Keratinocyte (primary cell): ENCODE measurements around the gene SCGB1D1. TPM values are rescaled to one million over a fixed set of nuclear protein-coding genes. Genes with fewer than 3 reads are reported as not detected.

Experiments used
- DNase-seq: peaks from one replicate; pipeline ENCODE4 v3.0.0-alpha.2; 2011; ENCODE audit warnings: low read depth, missing footprints, low spot score
- FAIRE-seq: peaks from 2 replicates; lab custom pipeline; 2011; peaks lifted over from hg19 to GRCh38; lab: Jason Lieb, UNC
- H2AFZ ChIP-seq: 2 replicates; pipeline ENCODE4 v1.6.0; 2012; ENCODE audit warnings: low read length, control low read depth, inconsistent platforms; ENCODE audit not compliant: control insufficient read depth
- H3K27ac ChIP-seq: 2 replicates; pipeline ENCODE4 v1.5.1; 2011; ENCODE audit warnings: low read length; ENCODE audit not compliant: control insufficient read depth, insufficient read depth
- H3K27me3 ChIP-seq: 3 replicates; pipeline ENCODE4 v1.6.0; 2011; ENCODE audit warnings: low read length; ENCODE audit not compliant: control insufficient read depth, insufficient read depth; ENCODE audit errors: extremely low read depth
- H3K36me3 ChIP-seq, 2 experiments: 2 replicates in 1 of 2; 3 replicates in 1 of 2; pipeline ENCODE4 v1.5.1; 2011; ENCODE audit warnings: low read length in 2 of 2, mild to moderate bottlenecking in 1 of 2; ENCODE audit not compliant: control insufficient read depth in 2 of 2, insufficient read depth in 2 of 2; ENCODE audit errors: extremely low read depth in 1 of 2
- H3K4me1 ChIP-seq: 3 replicates; pipeline ENCODE4 v1.5.1; 2011; ENCODE audit warnings: low read length; ENCODE audit not compliant: control insufficient read depth, insufficient read depth; ENCODE audit errors: extremely low read depth
- H3K4me2 ChIP-seq: 3 replicates; pipeline ENCODE4 v1.6.0; 2011; ENCODE audit warnings: low read depth, low read length; ENCODE audit not compliant: control insufficient read depth, insufficient read depth; ENCODE audit errors: extremely low read depth
- H3K4me3 ChIP-seq, 3 experiments: fragments of 200-600 bp in 1 of 3; sonication (generic) in 1 of 3; 2 replicates in 2 of 3; 3 replicates in 1 of 3; pipeline ENCODE4 v1.5.1; 2011 to 2016; ENCODE audit warnings: low read length in 3 of 3, mild to moderate bottlenecking in 3 of 3, control low read depth in 2 of 3, inconsistent platforms in 1 of 3, low read depth in 1 of 3, mixed read lengths in 1 of 3, mixed run types in 1 of 3, moderate library complexity in 1 of 3; ENCODE audit not compliant: control insufficient read depth in 2 of 3, insufficient read depth in 2 of 3; ENCODE audit errors: extremely low read depth in 1 of 3
- H3K79me2 ChIP-seq: 2 replicates; pipeline ENCODE4 v1.6.0; 2012; ENCODE audit warnings: low read length; ENCODE audit not compliant: control insufficient read depth, insufficient read depth
- H3K9ac ChIP-seq: 3 replicates; pipeline ENCODE4 v1.6.0; 2011; ENCODE audit warnings: low read length; ENCODE audit not compliant: control insufficient read depth, insufficient read depth; ENCODE audit errors: extremely low read depth
- H3K9me1 ChIP-seq: 3 replicates; pipeline ENCODE4 v1.6.0; 2011; ENCODE audit warnings: low read length; ENCODE audit not compliant: control insufficient read depth, insufficient read depth; ENCODE audit errors: extremely low read depth
- H3K9me3 ChIP-seq: 2 replicates; pipeline ENCODE4 v1.5.1; 2012; ENCODE audit warnings: low read depth, low read length; ENCODE audit not compliant: control insufficient read depth
- H4K20me1 ChIP-seq: 3 replicates; pipeline ENCODE4 v1.6.0; 2011; ENCODE audit warnings: low read length; ENCODE audit not compliant: control insufficient read depth, insufficient read depth; ENCODE audit errors: extremely low read depth
- CTCF ChIP-seq, 3 experiments: IDR thresholded peaks in 1 of 3; conservative IDR thresholded peaks in 1 of 3; optimal IDR thresholded peaks in 1 of 3; 2 replicates in 2 of 3; 3 replicates in 1 of 3; pipeline versions ENCODE3 to v1.5.1; 2011; ENCODE audit warnings: low read length in 3 of 3, mild to moderate bottlenecking in 3 of 3, moderate library complexity in 2 of 3, control low read depth in 1 of 3, inconsistent platforms in 1 of 3; ENCODE audit not compliant: insufficient read depth in 2 of 3; ENCODE audit errors: extremely low read depth in 1 of 3
- EZH2 ChIP-seq: IDR thresholded peaks from one replicate; pipeline ENCODE4 v1.6.1; 2012; ENCODE audit warnings: inconsistent platforms, mild to moderate bottlenecking, low read length, moderate library complexity
- dilution Hi-C: fragments of 300-500 bp; cut with MboI; formaldehyde crosslinking; loops from one replicate; pipeline ENCODE4 v1.7.0; 2020; ENCODE audit warnings: low sequenced_read_pairs; ENCODE audit not compliant: extremely low pct_ligation_motif_present
- polyA plus RNA-seq, 5 experiments: library from polyadenylated mRNA; depleted of rRNA in 3 of 5; stranded (reverse) in 3 of 5; stranded (forward) in 1 of 5; unstranded in 1 of 5; fragments of >200 nt; gene quantifications; 1 replicate in 1 of 5; 2 replicates in 3 of 5; 3 replicates in 1 of 5; pipeline versions ENCODE4 v1.2.1 to v1.2.3, GENCODE V29; 2011 to 2012; ENCODE audit warnings: missing spikeins in 2 of 5, low read depth in 1 of 5, low replicate concordance in 1 of 5

Gene SCGB1D1
- polyA plus RNA-seq, 1 donor (not counting 4 experiments of a cell fraction or from before 2014, with no cell fraction given), result not detected

DNA sequence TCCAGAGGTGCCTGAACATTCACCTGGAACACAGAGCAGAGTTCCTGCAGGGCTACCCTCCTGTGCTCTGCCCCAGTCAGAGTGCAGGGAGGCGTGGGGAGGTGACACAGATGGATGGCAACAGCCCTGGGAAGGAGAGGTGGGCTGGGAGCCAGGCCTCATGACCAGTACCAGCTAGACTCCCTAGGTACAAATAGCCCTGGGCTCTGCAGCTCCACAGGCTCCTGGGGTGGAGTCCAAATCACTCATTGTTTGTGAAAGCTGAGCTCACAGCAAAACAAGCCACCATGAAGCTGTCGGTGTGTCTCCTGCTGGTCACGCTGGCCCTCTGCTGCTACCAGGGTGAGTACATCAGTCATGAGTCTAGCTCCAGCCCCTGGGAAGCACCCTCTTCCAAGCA lies 52.0 kb downstream of the SCGB1D1 start, which contains the start of gene SCGB1D2:
Gene SCGB1D2, plus strand, starts transcription at position 219 of the 400 bp plus-strand sequence. Its CDS starts 69 bp downstream, at position 288.
- dilution Hi-C loops, result no loop called here
- Histone ChIP-seq H3K27ac (no peak within 1 kb of the TSS), H2AFZ (no peak within 1 kb of the TSS), H3K9me3 (no peaks in the 10 kb centered on the region), H3K4me1 (no peaks in the 10 kb centered on the region), H3K9ac (no peak within 1 kb of the TSS), H3K4me2 (no peak within 1 kb of the TSS), H3K9me1 (no peaks in the 10 kb centered on the region), H3K79me2 (no peaks in the 10 kb centered on the region), H3K36me3 (no peaks in the 10 kb centered on the region), H4K20me1 (no peaks in the 10 kb centered on the region), H3K4me3 (no peak within 1 kb of the TSS), H3K27me3 (no peaks in the 10 kb centered on the region)
- DNase-seq (no peak), FAIRE-seq (no peak)
- no peak for TF ChIP-seq EZH2
- TF ChIP-seq CTCF (optimal IDR thresholded peaks at IDR 0.05 in 1 of 3, IDR thresholded peaks at IDR 0.05 in 1 of 3, conservative IDR thresholded peaks at IDR 0.05 in 1 of 3; ENCODE audit: extremely low read depth in 1 of 3, insufficient read depth in 2 of 3, low read length in 3 of 3), result no peak

Other genes with a start within 250 kb of the SCGB1D1 start
- gene BEST1, start 239.9 kb upstream of the SCGB1D1 start, polyA plus RNA-seq, result 0.02 to 0.28 TPM (median 0.13 TPM) in 3 replicates
- 1,058 to 1,956 TPM (median 1,726 TPM) in 3 replicates for gene FTH1, start 222.6 kb upstream of the SCGB1D1 start, polyA plus RNA-seq
- gene INCENP, start 66.2 kb upstream of the SCGB1D1 start, polyA plus RNA-seq, result 8.0 to 19.6 TPM (median 12.7 TPM) in 3 replicates
- gene SCGB2A1, start 18.5 kb downstream of the SCGB1D1 start, polyA plus RNA-seq, result 0.14 TPM in 1 of 3 replicates, not detected in the others
- not detected in 3 replicates for gene SCGB1D2, start 52.0 kb downstream of the SCGB1D1 start, polyA plus RNA-seq
- gene SCGB2A2, start 79.9 kb downstream of the SCGB1D1 start, polyA plus RNA-seq, result not detected in 3 replicates
- gene SCGB1D4, start 108.9 kb downstream of the SCGB1D1 start, polyA plus RNA-seq, result not detected in 3 replicates
- 0.05 to 0.25 TPM (median 0.14 TPM) in 3 replicates for gene ASRGL1, start 147.2 kb downstream of the SCGB1D1 start, polyA plus RNA-seq
- not detected in 3 replicates for gene SCGB1A1, start 228.8 kb downstream of the SCGB1D1 start, polyA plus RNA-seq